Suprapubic skin (tissue), 3 donors: ENCODE measurements around the gene LAMTOR4.

ENCODE experiments used
- CTCF ChIP-seq, 2 donors: fragments of 200-600 bp in 1 of 2; fragments of 450-650 bp in 1 of 2; sonication (generic) in 1 of 2; IDR thresholded peaks; one replicate each; pipeline ENCODE4 v1.5.1; 2016 to 2019; ENCODE audit warnings: antibody characterized with exemption in 2 of 2, mild to moderate bottlenecking in 1 of 2, moderate library complexity in 1 of 2
- EP300 ChIP-seq: sonication (generic); formaldehyde crosslinking; IDR thresholded peaks from one replicate; pipeline ENCODE4 v1.6.1; 2017; ENCODE audit warnings: antibody characterized with exemption

- TF ChIP-seq CTCF (IDR thresholded peaks at IDR 0.05), result no peak
- no peak for TF ChIP-seq EP300
These were observed 17.7 kb downstream of the LAMTOR4 start for GRCh38 chr7:100166317-100166940.
